HepG2 (cell line): ENCODE measurements around the gene ACTL6A. TPM values are rescaled to one million over a fixed set of nuclear protein-coding genes. Genes with fewer than 3 reads are reported as not detected.

Experiments
- AKAP8 ChIP-seq: sonication (generic); formaldehyde crosslinking; IDR thresholded peaks from 2 replicates; pipeline ENCODE4 v1.5.1; 2020; ENCODE audit warnings: mild to moderate bottlenecking, missing genetic modification reagents
- ELF4 ChIP-seq: sonication (generic); formaldehyde crosslinking; IDR thresholded peaks from 2 replicates; pipeline ENCODE4 v1.5.0; 2020; ENCODE audit warnings: missing genetic modification reagents, mild to moderate bottlenecking, moderate library complexity, borderline replicate concordance
- HDAC2 ChIP-seq: sonication (generic); formaldehyde crosslinking; IDR thresholded peaks from 2 replicates; pipeline ENCODE4 v1.4.0; 2020; ENCODE audit warnings: missing genetic modification reagents
- HDAC6 ChIP-seq: fragments of 200-600 bp; sonication (generic); IDR thresholded peaks from 2 replicates; pipeline ENCODE4 v1.7.0; 2017; ENCODE audit warnings: mild to moderate bottlenecking, antibody characterized with exemption, low read length, low read depth
- HNRNPK ChIP-seq: fragments of 200-400 bp; formaldehyde crosslinking; IDR thresholded peaks from 2 replicates; pipeline ENCODE4 v1.6.1; 2018; ENCODE audit warnings: low read length, low read depth, moderate library complexity, mild to moderate bottlenecking; ENCODE audit not compliant: poor library complexity, severe bottlenecking
- KLF16 ChIP-seq, 2 experiments: sonication (generic) in 1 of 2; formaldehyde crosslinking in 1 of 2; IDR thresholded peaks; 2 replicates each; pipeline versions ENCODE4 v1.6.1 to v1.8.0; 2016 to 2023; ENCODE audit warnings: missing genetic modification reagents in 2 of 2, missing compliant biosample characterization in 1 of 2
- MED1 ChIP-seq: sonication (generic); formaldehyde crosslinking; IDR thresholded peaks from 2 replicates; pipeline ENCODE4 v1.4.0; 2020; ENCODE audit warnings: missing genetic modification reagents
- MED8 ChIP-seq: sonication (generic); formaldehyde crosslinking; IDR thresholded peaks from 2 replicates; pipeline ENCODE4 v1.8.1; 2023; ENCODE audit warnings: mild to moderate bottlenecking, missing genetic modification reagents; ENCODE audit not compliant: insufficient replicate concordance
- PAX8 ChIP-seq: sonication (generic); formaldehyde crosslinking; IDR thresholded peaks from 2 replicates; pipeline ENCODE4 v1.8.0; 2022; ENCODE audit warnings: mild to moderate bottlenecking, missing genetic modification reagents, borderline replicate concordance
- RBAK ChIP-seq: sonication (generic); formaldehyde crosslinking; IDR thresholded peaks from 2 replicates; pipeline ENCODE4 v1.5.1; 2020; ENCODE audit warnings: mild to moderate bottlenecking, missing genetic modification reagents
- SMAD9 ChIP-seq: sonication (generic); formaldehyde crosslinking; IDR thresholded peaks from 2 replicates; pipeline ENCODE4 v1.5.1; 2020; ENCODE audit warnings: mild to moderate bottlenecking, missing genetic modification reagents
- SP5 ChIP-seq: IDR thresholded peaks from 2 replicates; pipeline ENCODE4 v1.6.1; 2016; ENCODE audit warnings: low read depth, borderline replicate concordance
- SYNCRIP ChIP-seq: fragments of 200-400 bp; formaldehyde crosslinking; IDR thresholded peaks from 2 replicates; pipeline ENCODE4 v1.6.1; 2018; ENCODE audit warnings: mild to moderate bottlenecking, low read depth, low read length; ENCODE audit not compliant: insufficient read depth
- TBL1XR1 ChIP-seq: fragments of 150-350 bp; IDR thresholded peaks from 2 replicates; pipeline ENCODE4 v1.6.1; 2014; ENCODE audit warnings: borderline replicate concordance, low read length; ENCODE audit not compliant: partially characterized antibody
- ZNF607 ChIP-seq: sonication (generic); formaldehyde crosslinking; IDR thresholded peaks from 2 replicates; pipeline ENCODE4 v1.5.1; 2020; ENCODE audit warnings: missing genetic modification reagents, mild to moderate bottlenecking, borderline replicate concordance
- polyA plus RNA-seq, 8 experiments: library from polyadenylated mRNA; depleted of rRNA in 3 of 8; stranded (reverse) in 7 of 8; unstranded in 1 of 8; fragments of >200 nt; fragmentation: Illumina TruSeq in 4 of 8; extraction: Trizol in 4 of 8; gene quantifications; 2 replicates each; pipeline versions ENCODE4 v1.2.1 to v1.2.3, GENCODE V29; 2011 to 2016; ENCODE audit warnings: low read depth in 4 of 8, missing spikeins in 1 of 8, mixed read lengths in 1 of 8; ENCODE audit not compliant: insufficient read depth in 1 of 8
- total RNA-seq, 5 experiments: library from RNA; depleted of rRNA; stranded (reverse); fragments of >200 nt; fragmentation: Illumina TruSeq; extraction: Trizol; gene quantifications; 2 replicates each; pipeline ENCODE4 v1.2.3, GENCODE V29; 2016; ENCODE audit warnings: low read depth in 1 of 5
- TF ChIP-seq, protein P1 (sequence below): sonication (generic); formaldehyde crosslinking; IDR thresholded peaks from 2 replicates; pipeline ENCODE4 v1.4.0; 2020; ENCODE audit warnings: missing genetic modification reagents, borderline replicate concordance
- TF ChIP-seq, protein P2 (sequence below): sonication (generic); formaldehyde crosslinking; IDR thresholded peaks from 2 replicates; pipeline ENCODE4 v1.5.1; 2020; ENCODE audit warnings: missing genetic modification reagents, mild to moderate bottlenecking, borderline replicate concordance
- TF ChIP-seq, protein P3 (sequence below): IDR thresholded peaks from 2 replicates; pipeline ENCODE4 v1.6.1; 2016; ENCODE audit warnings: missing genetic modification reagents, missing compliant biosample characterization
- TF ChIP-seq, protein P4 (sequence below): sonication (generic); formaldehyde crosslinking; IDR thresholded peaks from 2 replicates; pipeline ENCODE4 v1.5.1; 2020; ENCODE audit warnings: missing genetic modification reagents, mild to moderate bottlenecking, borderline replicate concordance
- TF ChIP-seq, protein P5 (sequence below): sonication (generic); formaldehyde crosslinking; IDR thresholded peaks from 2 replicates; pipeline ENCODE4 v1.5.0; 2020; ENCODE audit warnings: mild to moderate bottlenecking, missing genetic modification reagents, moderate library complexity

ACTL6A gene
- total and polyA plus RNA-seq, 2 of the 13 experiments (the other 11 are each of a cell fraction or from before 2014, with no cell fraction given), result 58.1 to 84.1 TPM

DNA sequence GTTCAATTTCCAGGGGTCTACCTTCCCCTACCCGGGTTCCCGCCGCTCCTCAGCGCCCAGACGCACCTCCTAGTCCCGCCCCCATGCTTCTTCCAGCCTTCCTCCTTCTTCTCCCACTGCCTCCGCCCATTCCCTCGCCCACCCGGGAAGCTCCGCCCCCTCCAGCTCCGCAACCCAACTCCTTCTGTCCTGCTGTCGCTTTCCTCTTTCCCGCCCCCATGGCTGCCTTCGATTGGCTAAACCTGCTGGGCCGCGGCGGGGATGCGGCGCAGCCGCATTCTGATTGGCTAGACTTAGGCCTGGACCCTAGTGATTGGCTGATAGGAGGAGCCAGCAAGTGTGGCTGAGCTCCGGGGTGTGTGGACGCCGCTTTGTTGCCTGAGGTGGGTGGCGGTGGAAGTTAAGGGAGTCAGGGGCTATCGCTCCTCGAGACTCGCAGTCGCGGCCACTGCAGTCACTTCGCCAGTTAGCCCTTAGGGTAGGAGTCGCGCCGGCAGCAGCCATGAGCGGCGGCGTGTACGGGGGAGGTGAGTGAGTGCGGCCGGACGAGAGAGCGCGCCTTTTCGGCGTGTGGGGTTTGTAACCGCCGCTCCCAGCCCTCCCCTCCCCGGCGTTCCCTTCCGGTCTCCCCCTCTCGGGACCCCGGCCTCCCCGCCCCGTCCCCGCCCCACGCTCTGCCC is at the start of gene ACTL6A (continued):
- TF ChIP-seq, protein P1, sequence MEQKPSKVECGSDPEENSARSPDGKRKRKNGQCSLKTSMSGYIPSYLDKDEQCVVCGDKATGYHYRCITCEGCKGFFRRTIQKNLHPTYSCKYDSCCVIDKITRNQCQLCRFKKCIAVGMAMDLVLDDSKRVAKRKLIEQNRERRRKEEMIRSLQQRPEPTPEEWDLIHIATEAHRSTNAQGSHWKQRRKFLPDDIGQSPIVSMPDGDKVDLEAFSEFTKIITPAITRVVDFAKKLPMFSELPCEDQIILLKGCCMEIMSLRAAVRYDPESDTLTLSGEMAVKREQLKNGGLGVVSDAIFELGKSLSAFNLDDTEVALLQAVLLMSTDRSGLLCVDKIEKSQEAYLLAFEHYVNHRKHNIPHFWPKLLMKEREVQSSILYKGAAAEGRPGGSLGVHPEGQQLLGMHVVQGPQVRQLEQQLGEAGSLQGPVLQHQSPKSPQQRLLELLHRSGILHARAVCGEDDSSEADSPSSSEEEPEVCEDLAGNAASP, result no peak
- TF ChIP-seq, protein P2, sequence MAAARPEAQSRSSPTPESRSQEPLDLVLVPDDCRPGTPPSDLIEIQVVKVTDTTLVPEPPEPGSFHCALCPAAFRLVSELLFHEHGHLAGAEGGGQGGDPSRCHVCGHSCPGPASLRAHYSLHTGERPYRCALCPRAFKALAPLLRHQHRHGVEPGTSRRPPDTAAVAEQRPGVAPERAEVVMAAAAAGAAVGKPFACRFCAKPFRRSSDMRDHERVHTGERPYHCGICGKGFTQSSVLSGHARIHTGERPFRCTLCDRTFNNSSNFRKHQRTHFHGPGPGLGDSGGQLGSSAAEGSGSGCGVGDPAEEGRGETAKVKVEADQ, result 0 out of 2 replicates have a peak, but pooled peaks have one; percentile 28
- TF ChIP-seq MED8 (CRISPR knock-in tag) (no peak), TBL1XR1 (no peak), PAX8 (CRISPR knock-in tag) (no peak), MED1 (CRISPR knock-in tag) (peak; percentile 22; the same call in 1 of the 2 replicates), KLF16 (CRISPR knock-in tag; IDR thresholded peaks at IDR 0.05) (peak in 1 of 2 experiments; percentile 33; a peak in 1 of 4 replicates), AKAP8 (CRISPR knock-in tag) (no peak), SP5 (CRISPR knock-in tag) (peak; percentile 74), HDAC6 (no peak), ZNF607 (0 out of 2 replicates have a peak, but pooled peaks have one; percentile 18), HDAC2 (CRISPR knock-in tag) (peak; percentile 49; the same call in 1 of the 2 replicates), SMAD9 (CRISPR knock-in tag) (no peak), ELF4 (CRISPR knock-in tag) (0 out of 2 replicates have a peak, but pooled peaks have one; percentile 62), HNRNPK (peak; percentile 87), RBAK (no peak), SYNCRIP (no peak)
- TF ChIP-seq, protein P3, sequence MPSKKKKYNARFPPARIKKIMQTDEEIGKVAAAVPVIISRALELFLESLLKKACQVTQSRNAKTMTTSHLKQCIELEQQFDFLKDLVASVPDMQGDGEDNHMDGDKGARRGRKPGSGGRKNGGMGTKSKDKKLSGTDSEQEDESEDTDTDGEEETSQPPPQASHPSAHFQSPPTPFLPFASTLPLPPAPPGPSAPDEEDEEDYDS (CRISPR knock-in tag), result no peak; the same call in 1 of the 2 replicates
- TF ChIP-seq, protein P4, sequence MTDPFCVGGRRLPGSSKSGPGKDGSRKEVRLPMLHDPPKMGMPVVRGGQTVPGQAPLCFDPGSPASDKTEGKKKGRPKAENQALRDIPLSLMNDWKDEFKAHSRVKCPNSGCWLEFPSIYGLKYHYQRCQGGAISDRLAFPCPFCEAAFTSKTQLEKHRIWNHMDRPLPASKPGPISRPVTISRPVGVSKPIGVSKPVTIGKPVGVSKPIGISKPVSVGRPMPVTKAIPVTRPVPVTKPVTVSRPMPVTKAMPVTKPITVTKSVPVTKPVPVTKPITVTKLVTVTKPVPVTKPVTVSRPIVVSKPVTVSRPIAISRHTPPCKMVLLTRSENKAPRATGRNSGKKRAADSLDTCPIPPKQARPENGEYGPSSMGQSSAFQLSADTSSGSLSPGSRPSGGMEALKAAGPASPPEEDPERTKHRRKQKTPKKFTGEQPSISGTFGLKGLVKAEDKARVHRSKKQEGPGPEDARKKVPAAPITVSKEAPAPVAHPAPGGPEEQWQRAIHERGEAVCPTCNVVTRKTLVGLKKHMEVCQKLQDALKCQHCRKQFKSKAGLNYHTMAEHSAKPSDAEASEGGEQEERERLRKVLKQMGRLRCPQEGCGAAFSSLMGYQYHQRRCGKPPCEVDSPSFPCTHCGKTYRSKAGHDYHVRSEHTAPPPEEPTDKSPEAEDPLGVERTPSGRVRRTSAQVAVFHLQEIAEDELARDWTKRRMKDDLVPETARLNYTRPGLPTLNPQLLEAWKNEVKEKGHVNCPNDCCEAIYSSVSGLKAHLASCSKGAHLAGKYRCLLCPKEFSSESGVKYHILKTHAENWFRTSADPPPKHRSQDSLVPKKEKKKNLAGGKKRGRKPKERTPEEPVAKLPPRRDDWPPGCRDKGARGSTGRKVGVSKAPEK (CRISPR knock-in tag), result no peak
- TF ChIP-seq, protein P5, sequence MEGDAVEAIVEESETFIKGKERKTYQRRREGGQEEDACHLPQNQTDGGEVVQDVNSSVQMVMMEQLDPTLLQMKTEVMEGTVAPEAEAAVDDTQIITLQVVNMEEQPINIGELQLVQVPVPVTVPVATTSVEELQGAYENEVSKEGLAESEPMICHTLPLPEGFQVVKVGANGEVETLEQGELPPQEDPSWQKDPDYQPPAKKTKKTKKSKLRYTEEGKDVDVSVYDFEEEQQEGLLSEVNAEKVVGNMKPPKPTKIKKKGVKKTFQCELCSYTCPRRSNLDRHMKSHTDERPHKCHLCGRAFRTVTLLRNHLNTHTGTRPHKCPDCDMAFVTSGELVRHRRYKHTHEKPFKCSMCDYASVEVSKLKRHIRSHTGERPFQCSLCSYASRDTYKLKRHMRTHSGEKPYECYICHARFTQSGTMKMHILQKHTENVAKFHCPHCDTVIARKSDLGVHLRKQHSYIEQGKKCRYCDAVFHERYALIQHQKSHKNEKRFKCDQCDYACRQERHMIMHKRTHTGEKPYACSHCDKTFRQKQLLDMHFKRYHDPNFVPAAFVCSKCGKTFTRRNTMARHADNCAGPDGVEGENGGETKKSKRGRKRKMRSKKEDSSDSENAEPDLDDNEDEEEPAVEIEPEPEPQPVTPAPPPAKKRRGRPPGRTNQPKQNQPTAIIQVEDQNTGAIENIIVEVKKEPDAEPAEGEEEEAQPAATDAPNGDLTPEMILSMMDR, result no peak
